Activated B cell treated with CpG ODN at 0.5 μM for 24 hours (primary cell): ENCODE data around the gene STXBP6. TPM values are rescaled to one million over a fixed set of nuclear protein-coding genes. Genes with fewer than 3 reads are reported as not detected.

ENCODE experiments used
- ATAC-seq: fragments of 200-7000 bp; cut with Tn5 transposase; one replicate; pipeline ENCODE4 v1.10.0; 2021; ENCODE audit warnings: low read depth, mild to moderate bottlenecking, moderate library complexity
- CTCF ChIA-PET: fragments of 350-600 bp; sonication (Branson Sonifier 250); formaldehyde crosslinking; loops from one replicate; lab custom pipeline; 2021; ENCODE audit warnings: antibody characterized with exemption; lab: Charles Lee
- POLR2A ChIA-PET: fragments of 350-600 bp; sonication (Branson Sonifier 250); formaldehyde crosslinking; loops from one replicate; lab custom pipeline; 2021; ENCODE audit warnings: antibody characterized with exemption; lab: Charles Lee
- DNase-seq: peaks from one replicate; pipeline ENCODE4 v3.0.0; 2022
- H3K27ac Mint-ChIP-seq: one replicate; pipeline ENCODE4 v1.8.0; 2020; ENCODE audit warnings: mixed read lengths
- H3K27me3 Mint-ChIP-seq: one replicate; pipeline ENCODE4 v1.8.0; 2021; ENCODE audit warnings: mixed read lengths
- H3K36me3 Mint-ChIP-seq: one replicate; pipeline ENCODE4 v1.8.0; 2021; ENCODE audit warnings: low read depth, mixed read lengths
- H3K4me1 Mint-ChIP-seq: one replicate; pipeline ENCODE4 v1.8.0; 2021; ENCODE audit warnings: mixed read lengths
- H3K4me3 Mint-ChIP-seq: one replicate; pipeline ENCODE4 v1.8.0; 2020; ENCODE audit warnings: mild to moderate bottlenecking, mixed read lengths
- H3K9me3 Mint-ChIP-seq: one replicate; pipeline ENCODE4 v1.8.0; 2020; ENCODE audit warnings: mixed read lengths
- CTCF ChIP-seq: fragments of 200-600 bp; IDR thresholded peaks from one replicate; pipeline ENCODE4 v1.8.0; 2022; ENCODE audit warnings: antibody characterized with exemption, mild to moderate bottlenecking
- intact Hi-C: fragments of 100-400 bp; cut with micrococcal nuclease; formaldehyde crosslinking; loops from one replicate; pipeline ENCODE4 v1.15.1; 2024
- total RNA-seq: library from RNA; stranded (reverse); gene quantifications from 2 replicates; pipeline ENCODE4 v1.2.3, GENCODE V29; 2022

STXBP6 gene
- total RNA-seq, 1 donor from 2014 or later, result 0.22 TPM

- no peaks in the 10 kb centered on the region for H3K4me1 Mint-ChIP-seq
These were observed 201.7 kb downstream of the STXBP6 start for GRCh38 chr14:24848102-24848790.

GRCh38 chr14:24847568-24848095, 202.3 kb downstream of the STXBP6 start:
- Mint-ChIP-seq H3K4me3 (no peak overlapping the region), H3K9me3 (no peaks in the 10 kb centered on the region), H3K27me3 (peaks cover 6% of the 10 kb centered on the region), H3K27ac (no peak overlapping the region), H3K36me3 (no peaks in the 10 kb centered on the region), H3K4me1 (no peaks in the 10 kb centered on the region)
- CTCF ChIA-PET, result no interaction called here
- no peak for DNase-seq
- POLR2A ChIA-PET, result no interaction called here
- intact Hi-C loops, result no loop called here
- no peak for TF ChIP-seq CTCF
- ATAC-seq, result no peak

More at GRCh38 chr14:24848102-24848790, 201.7 kb downstream of the STXBP6 start:
- Mint-ChIP-seq H3K4me3 (no peak overlapping the region), H3K27ac (no peak overlapping the region), H3K9me3 (no peaks in the 10 kb centered on the region), H3K27me3 (peaks cover 6% of the 10 kb centered on the region), H3K36me3 (no peaks in the 10 kb centered on the region)
- ChIA-PET POLR2A (no interaction called here), CTCF (no interaction called here)
- no peak for ATAC-seq
- DNase-seq, result no peak
- TF ChIP-seq CTCF, result no peak
- intact Hi-C loops, result no loop called here

- no peaks in the 10 kb centered on the region for H3K4me1 Mint-ChIP-seq
- POLR2A ChIA-PET, result no interaction called here
- DNase-seq, result no peak
- H3K36me3 Mint-ChIP-seq, result no peaks in the 10 kb centered on the region
- no peak for ATAC-seq
- H3K9me3 Mint-ChIP-seq, result no peaks in the 10 kb centered on the region
- CTCF ChIA-PET, result no interaction called here
- H3K4me3 Mint-ChIP-seq, result no peak overlapping the region
- no peak overlapping the region for H3K27ac Mint-ChIP-seq
- intact Hi-C loops, result no loop called here
- H3K27me3 Mint-ChIP-seq, result peaks cover 6% of the 10 kb centered on the region
- no peak for TF ChIP-seq CTCF
These were observed 203.7 kb downstream of the STXBP6 start for GRCh38 chr14:24846261-24846660.

- CTCF ChIA-PET, result no interaction called here
- Mint-ChIP-seq H3K9me3 (no peaks in the 10 kb centered on the region), H3K4me1 (no peaks in the 10 kb centered on the region), H3K36me3 (no peaks in the 10 kb centered on the region), H3K27ac (no peak overlapping the region), H3K4me3 (no peak overlapping the region), H3K27me3 (peaks cover 6% of the 10 kb centered on the region)
- intact Hi-C loops, result no loop called here
- DNase-seq (no peak), ATAC-seq (no peak)
- TF ChIP-seq CTCF, result no peak
- POLR2A ChIA-PET, result no interaction called here
These were observed 204.1 kb downstream of the STXBP6 start for GRCh38 chr14:24845851-24846250.

GRCh38 chr14:24844011-24844410, 205.9 kb downstream of the STXBP6 start:
- TF ChIP-seq CTCF, result no peak
- Mint-ChIP-seq H3K27ac (no peak overlapping the region), H3K36me3 (no peaks in the 10 kb centered on the region), H3K4me1 (no peaks in the 10 kb centered on the region), H3K4me3 (no peak overlapping the region), H3K27me3 (peaks cover 4% of the 10 kb centered on the region), H3K9me3 (no peaks in the 10 kb centered on the region)
- POLR2A ChIA-PET, result no interaction called here
- ATAC-seq (no peak), DNase-seq (no peak)
- intact Hi-C loops, result no loop called here
- CTCF ChIA-PET, result no interaction called here
